ENCODE results near the gene ILF2. TPM values are rescaled to one million over a fixed set of nuclear protein-coding genes. Genes with fewer than 3 reads are reported as not detected.

ILF2 gene
- total RNA-seq, 1 donor from 2014 or later, result 168 TPM

Other genes starting within 250 kb of the ILF2 start
- gene S100A7, start 210.3 kb downstream of the ILF2 start, total RNA-seq, result not detected in 2 replicates
- 428 and 2,979 TPM in 2 replicates for gene S100A6, start 135.0 kb downstream of the ILF2 start, total RNA-seq
- gene S100A5, start 130.1 kb downstream of the ILF2 start, total RNA-seq, result 1.2 TPM in 2 replicates
- gene S100A4, start 125.2 kb downstream of the ILF2 start, total RNA-seq, result 7.6 and 303 TPM in 2 replicates
- 5.2 and 36.8 TPM in 2 replicates for gene S100A3, start 121.7 kb downstream of the ILF2 start, total RNA-seq
- 37.9 and 392 TPM in 2 replicates for gene S100A2, start 105.1 kb downstream of the ILF2 start, total RNA-seq
- gene S100A16, start 57.9 kb downstream of the ILF2 start, total RNA-seq, result 406 and 1,037 TPM in 2 replicates
- 1.0 and 52.3 TPM in 2 replicates for gene S100A14, start 54.7 kb downstream of the ILF2 start, total RNA-seq
- gene S100A13, start 43.5 kb downstream of the ILF2 start, total RNA-seq, result 95.6 and 246 TPM in 2 replicates
- gene S100A1, start 42.6 kb downstream of the ILF2 start, total RNA-seq, result 9.7 and 13.9 TPM in 2 replicates
- gene CHTOP, start 36.9 kb downstream of the ILF2 start, total RNA-seq, result 19.6 and 41.0 TPM in 2 replicates
- gene SNAPIN, start 12.3 kb downstream of the ILF2 start, total RNA-seq, result 51.7 and 76.1 TPM in 2 replicates
- gene NPR1, start 7.7 kb upstream of the ILF2 start, total RNA-seq, result 1.7 and 39.5 TPM in 2 replicates
- gene INTS3, start 57.1 kb upstream of the ILF2 start, total RNA-seq, result 15.1 and 59.2 TPM in 2 replicates
- 5.0 and 8.5 TPM in 2 replicates for gene SLC27A3, start 104.4 kb upstream of the ILF2 start, total RNA-seq

Measured in renal cortical epithelial cell (primary cell).